K562 (cell line): ENCODE measurements around the gene TRIP6. TPM values are rescaled to one million over a fixed set of nuclear protein-coding genes. Genes with fewer than 3 reads are reported as not detected.

Experiments
- ADNP ChIP-seq: fragments of 200-800 bp; sonication (Bioruptor generic); IDR thresholded peaks from 2 replicates; pipeline ENCODE4 v1.6.1; 2016; ENCODE audit warnings: missing genetic modification characterization, missing compliant biosample characterization
- MGA ChIP-seq: fragments of 450-650 bp; IDR thresholded peaks from 2 replicates; pipeline ENCODE4 v1.6.1; 2016; ENCODE audit warnings: mild to moderate bottlenecking, moderate library complexity
- MNT ChIP-seq, 2 experiments: fragments of 450-650 bp; conservative IDR thresholded peaks; 2 replicates each; pipeline ENCODE4 v1.6.1; 2017; ENCODE audit warnings: mild to moderate bottlenecking in 2 of 2, moderate library complexity in 2 of 2
- NCOA6 ChIP-seq: fragments of 450-650 bp; IDR thresholded peaks from 2 replicates; pipeline ENCODE4 v1.6.1; 2017; ENCODE audit warnings: mild to moderate bottlenecking
- RREB1 ChIP-seq: fragments of 250-450 bp; sonication (Bioruptor Pico); IDR thresholded peaks from 2 replicates; pipeline ENCODE4 v1.4.0; 2020
- polyA plus RNA-seq, 8 experiments: library from polyadenylated mRNA; depleted of rRNA in 4 of 8; stranded (reverse) in 5 of 8; unstranded in 3 of 8; fragments of >200 nt; fragmentation: Nextera tagmentation in 2 of 8; fragmentation: Illumina TruSeq in 1 of 8; extraction: Ambion mirVana in 2 of 8; extraction: Trizol in 1 of 8; gene quantifications; 2 replicates each; pipeline versions ENCODE4 v1.2.1 to v1.2.3, GENCODE V29; 2011 to 2014; ENCODE audit warnings: inconsistent platforms in 1 of 8, missing spikeins in 1 of 8
- total RNA-seq, 7 experiments: library from RNA; depleted of rRNA in 6 of 7; stranded (reverse); fragments of >200 nt in 6 of 7; fragmentation: Illumina TruSeq in 2 of 7; extraction: Trizol in 2 of 7; gene quantifications; 2 replicates each; pipeline versions ENCODE4 v1.2.1 to v1.2.3, GENCODE V29; 2011 to 2021; ENCODE audit warnings: low replicate concordance in 1 of 7

Gene TRIP6
- total and polyA plus RNA-seq, 9 of the 15 experiments (the other 6 are each of a cell fraction or from before 2014, with no cell fraction given): 5.9 to 141 (median 54.0) TPM

GRCh38 chr7:100861616-100861985 is 5.6 kb upstream of the TRIP6 start (continued):
- no peak for TF ChIP-seq MGA
- TF ChIP-seq NCOA6: no peak
- TF ChIP-seq MNT (conservative IDR thresholded peaks at IDR 0.05): no peak
- no peak for TF ChIP-seq ADNP (tag)
- TF ChIP-seq RREB1 (CRISPR knock-in tag): no peak
